ENCODE data around the gene PLPP4.

The PLPP4 gene

DNA sequence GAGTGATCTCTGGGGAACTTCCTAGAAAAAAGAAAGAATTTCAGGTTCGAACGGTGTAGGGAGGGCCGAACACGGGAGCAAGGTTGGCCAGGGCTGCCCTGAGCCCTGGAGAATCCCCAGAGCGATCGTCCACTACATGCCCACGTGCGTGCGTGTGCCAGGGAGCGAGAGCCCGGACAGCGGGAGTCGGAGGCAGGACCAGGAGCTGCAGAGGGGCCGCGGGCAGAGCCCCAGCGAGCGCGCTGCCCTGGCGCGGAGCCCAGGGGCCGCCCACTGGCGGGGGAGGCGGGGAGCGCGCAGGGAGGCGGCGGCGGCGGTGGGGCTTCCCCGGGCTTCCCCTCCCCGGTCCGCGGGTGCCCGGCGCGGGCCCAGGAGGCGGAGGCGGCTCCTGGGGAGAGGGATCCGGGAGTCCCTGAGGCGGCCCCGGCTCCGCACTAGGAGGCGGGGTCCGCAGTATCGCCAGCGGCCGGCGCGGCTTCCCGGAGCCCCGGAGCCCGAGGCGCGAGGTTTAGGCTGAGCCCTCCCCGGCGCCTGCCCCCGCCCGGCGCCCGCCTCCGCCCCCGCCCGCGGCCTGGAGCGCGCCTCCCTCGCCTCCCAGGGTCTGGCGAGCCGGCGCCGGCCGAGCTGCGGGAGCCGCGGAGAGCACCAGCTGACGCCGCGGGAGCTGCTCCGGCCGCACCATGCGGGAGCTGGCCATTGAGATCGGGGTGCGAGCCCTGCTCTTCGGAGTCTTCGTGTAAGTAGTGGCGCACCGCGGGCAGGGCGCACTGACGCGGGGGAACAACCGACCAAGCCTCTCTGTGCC, at the start of gene PLPP4:
Gene PLPP4 (plus strand): TSS at position 602 of the 805 bp plus-strand sequence. CDS start 79 bp downstream, at position 681.
- no peak for DNase-seq

- no peak for DNase-seq
These were observed 47.2 kb upstream of the PLPP4 start for GRCh38 chr10:120409816-120410215.

DNA sequence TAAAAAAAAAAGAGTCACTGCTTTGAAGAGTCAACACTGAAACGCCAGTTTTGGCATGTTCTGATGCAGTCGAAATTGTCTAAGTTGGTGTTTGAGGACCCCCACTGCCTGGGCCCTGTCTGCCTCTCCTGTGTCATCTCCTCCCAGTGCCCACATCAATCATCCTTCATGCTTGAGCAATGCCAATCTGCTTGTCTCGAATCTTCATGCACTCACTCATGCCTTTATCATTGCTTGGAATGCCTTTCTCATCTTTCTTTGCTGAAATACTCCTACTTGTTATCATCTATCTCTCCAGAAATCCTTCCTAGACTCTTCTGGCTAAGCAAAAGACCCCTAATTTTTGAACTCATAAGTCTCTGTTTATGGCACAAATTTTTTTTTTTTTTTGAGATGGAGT, 42.1 kb upstream of the PLPP4 start:
- no peak for DNase-seq

DNA sequence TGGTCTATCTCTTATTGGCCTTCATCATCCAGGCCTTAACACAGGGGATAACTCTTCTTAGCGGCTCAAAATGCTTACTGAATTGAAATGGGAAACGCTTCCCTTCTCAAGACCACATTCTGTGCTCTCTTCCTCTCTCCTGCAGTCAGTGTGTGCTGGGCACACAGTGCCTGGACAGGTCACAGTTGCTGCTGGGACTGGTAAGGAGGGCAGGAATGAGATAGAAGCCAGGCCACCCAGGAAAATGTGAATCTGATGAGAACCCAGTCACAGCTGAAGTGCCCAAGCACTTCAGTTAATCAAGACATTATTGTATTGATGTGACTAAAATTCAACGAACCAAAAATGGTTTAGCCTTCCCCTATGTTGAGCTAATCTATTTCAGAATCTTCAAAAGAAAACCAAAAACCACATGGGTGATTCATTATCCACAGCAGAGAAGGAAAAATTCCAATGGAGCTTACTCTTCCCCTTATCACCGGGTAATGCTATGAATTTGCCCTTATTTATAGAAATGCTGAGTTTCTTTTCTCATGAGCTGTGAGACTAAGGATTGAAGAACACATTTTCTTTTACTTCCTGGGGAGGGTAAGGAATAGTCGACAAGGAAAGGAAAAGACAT, 41.2 kb upstream of the PLPP4 start:
- no peak for DNase-seq

DNA sequence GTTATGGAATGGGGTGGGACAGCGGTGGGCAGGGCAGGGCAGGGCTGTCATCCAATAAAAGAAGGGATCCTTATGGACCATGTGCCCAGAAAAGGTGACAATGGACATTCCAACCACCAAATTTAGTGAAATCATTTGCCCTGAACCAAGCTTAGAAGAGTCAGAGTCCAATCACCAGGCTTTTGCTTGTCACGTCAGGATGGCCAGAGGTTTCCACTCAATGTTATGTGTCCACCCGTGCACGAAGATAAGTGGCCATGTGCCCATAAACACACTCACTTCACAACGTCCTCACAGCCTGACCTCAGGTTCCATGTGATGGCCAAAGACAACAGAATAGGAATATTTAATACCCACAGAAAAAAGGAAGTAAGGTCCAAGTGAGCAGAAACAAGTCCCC, 36.6 kb upstream of the PLPP4 start:
- DNase-seq, result no peak

GRCh38 chr10:120421250-120421649, 35.8 kb upstream of the PLPP4 start:
- DNase-seq, result no peak

DNA sequence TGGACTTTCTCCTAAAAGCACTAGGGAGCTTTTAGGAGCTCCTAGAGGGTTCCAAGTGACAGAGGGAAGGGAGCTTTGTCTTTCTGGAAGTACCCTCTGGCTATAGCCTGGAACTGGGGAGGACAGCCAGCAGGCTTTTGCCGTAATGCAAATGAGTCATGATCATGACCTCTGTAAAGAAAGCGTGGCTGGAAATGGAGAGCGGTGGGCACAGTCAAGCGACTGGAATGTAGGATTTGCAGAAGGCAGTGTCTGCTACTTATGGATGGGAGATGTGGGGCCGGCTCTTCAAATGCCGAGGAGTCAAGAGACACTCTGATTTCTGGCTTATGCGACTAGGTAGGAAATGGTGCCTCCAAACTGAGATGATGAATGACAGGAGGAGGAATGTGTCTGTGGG, 34.6 kb upstream of the PLPP4 start:
- DNase-seq, result no peak

- DNase-seq, result no peak
These were observed 33.4 kb upstream of the PLPP4 start for GRCh38 chr10:120423431-120424197.

GRCh38 chr10:120424198-120424464, 32.9 kb upstream of the PLPP4 start:
- no peak for DNase-seq

DNA sequence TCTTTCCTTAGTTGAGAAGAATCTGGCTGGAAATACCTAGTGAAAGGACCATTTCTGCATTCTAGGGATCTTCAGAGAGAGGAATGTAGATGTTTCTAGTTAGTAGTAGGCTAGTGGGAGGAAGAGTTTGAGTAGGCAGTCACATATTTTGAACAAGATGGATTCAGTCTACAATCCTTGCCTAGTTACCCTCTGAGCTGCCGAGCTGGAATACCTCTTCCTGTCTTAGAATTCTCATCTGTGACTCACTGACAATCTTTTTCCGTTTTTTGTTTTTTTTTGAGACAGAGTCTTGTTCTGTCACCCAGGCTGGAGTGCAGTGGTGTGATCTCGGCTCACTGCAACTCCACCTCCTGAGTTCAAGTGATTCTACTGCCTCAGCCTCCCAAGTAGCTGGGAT, 30.7 kb upstream of the PLPP4 start:
- DNase-seq, result no peak

DNA sequence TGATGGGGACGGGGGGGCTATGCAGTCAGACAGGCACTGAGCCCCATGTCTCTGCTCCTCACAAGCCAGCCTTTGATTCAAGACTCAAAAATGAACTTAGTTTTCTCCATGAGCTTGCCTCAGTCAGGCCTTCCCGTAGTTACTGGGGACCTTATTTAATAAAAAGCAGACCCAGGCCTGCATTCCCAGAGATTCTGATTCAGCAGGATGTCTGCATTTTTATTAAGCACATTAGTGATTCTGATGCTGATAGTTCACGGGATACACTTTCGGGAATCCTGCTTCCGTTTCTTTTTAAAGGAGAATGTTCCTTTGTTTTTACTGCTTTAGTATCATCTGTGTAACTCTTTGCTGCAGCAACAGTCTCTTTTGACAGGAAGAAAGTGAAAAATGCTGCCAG, 28.3 kb upstream of the PLPP4 start:
- no peak for DNase-seq

DNA sequence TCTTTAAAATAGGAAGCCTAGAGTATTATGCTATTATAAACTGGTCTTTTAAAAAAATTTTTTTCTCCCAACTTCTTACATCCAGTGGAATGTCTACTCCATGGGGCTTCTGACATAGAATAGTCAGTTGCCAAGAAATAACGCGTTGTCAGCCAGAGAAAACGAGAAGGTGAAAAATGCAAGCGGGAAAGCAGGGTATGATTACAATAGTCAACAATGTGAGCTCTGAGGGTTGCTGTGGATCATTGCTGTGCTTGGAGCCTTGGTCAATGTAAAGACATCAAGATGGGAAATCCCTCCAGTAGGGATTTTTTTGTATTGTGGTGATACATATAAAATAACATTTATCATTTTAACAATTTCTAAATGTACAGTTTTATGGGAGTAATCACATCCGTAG, 27.6 kb upstream of the PLPP4 start:
- no peak for DNase-seq

GRCh38 chr10:120431251-120431651, 25.8 kb upstream of the PLPP4 start:
- no peak for DNase-seq

GRCh38 chr10:120432209-120432608, 24.8 kb upstream of the PLPP4 start:
- DNase-seq, result no peak

GRCh38 chr10:120433141-120433540, 23.9 kb upstream of the PLPP4 start:
- no peak for DNase-seq

- no peak for DNase-seq
These were observed 20.5 kb upstream of the PLPP4 start for GRCh38 chr10:120436439-120437112.

GRCh38 chr10:120437541-120437940, 19.5 kb upstream of the PLPP4 start:
- DNase-seq, result no peak

DNA sequence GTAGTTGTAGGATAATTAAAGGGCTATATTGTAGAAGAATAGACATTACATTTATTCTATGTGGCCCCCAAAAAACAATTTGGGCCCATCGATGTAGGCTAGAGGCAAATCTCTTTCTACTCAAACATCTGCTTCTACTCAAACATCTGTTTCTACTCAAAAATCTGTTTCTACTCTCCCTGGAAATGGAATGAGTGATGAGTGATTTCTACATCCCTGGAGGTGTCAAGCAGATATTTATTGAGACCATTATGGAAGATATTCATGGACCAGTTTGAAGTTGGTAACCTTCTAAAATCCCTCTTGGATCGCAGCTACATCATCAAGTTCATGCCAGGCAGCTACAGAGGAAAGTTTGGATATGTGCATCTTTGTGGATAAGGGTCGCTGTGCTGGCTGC, 5.1 kb upstream of the PLPP4 start:
- no peak for DNase-seq

- no peak for DNase-seq
These were observed 3.7 kb upstream of the PLPP4 start for GRCh38 chr10:120453319-120453718.

DNA sequence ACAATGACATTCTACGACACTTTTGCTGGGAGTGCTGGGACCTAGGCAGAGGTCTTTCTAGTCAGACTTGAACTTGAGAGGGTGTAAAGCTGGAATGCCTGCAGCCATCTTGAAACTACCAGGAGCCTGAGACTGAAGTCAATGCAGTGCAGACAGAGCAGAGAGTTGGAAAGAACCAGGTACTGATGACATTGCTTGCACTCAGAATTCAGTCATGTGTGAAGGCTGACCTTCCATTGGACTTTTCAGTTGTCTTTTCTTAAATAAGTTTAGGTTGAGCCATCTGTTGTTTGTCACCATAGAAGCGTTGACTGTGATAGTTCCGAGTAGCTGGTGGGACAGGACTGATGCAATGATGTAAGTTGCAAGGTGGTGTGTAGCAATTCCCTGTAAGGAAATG, 3.1 kb upstream of the PLPP4 start:
- no peak for DNase-seq

DNA sequence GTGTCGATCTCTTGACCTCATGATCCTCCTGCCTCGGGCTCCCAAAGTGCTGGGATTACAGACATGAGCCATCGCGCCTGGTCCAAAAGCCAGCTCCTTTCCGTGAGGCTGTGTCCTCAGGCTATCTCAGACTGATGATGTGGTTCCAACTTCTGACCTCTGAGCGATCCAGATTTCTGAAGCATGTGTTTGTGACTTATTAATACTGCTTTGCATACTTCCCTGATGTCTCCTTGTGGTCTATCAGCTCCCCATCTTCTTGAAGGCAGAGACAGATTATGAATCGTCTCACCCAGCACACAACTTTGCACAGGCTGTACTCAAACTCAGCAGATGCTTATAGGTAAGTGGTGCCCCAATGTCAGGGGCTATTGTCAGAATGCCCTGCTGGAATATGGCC, 2.0 kb upstream of the PLPP4 start:
- no peak for DNase-seq

DNA sequence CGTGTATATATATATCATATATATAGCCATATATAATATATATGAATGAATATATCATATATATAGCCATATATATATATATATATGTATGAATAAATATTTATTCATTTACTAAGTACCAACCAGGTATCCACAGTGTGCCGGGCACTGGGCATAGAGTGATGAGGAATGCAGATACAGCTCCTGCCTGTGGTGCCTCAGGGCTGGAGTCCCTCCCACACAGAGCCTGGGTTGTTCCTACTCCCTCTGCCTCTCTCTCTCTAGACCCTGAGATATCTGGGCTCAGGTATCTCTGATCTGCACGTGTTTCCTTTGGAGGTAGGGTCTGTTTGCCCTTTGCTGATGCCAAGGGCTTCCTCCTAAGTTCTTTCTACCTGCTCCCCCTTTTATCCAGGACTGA, 1.4 kb upstream of the PLPP4 start:
- no peak for DNase-seq

DNA sequence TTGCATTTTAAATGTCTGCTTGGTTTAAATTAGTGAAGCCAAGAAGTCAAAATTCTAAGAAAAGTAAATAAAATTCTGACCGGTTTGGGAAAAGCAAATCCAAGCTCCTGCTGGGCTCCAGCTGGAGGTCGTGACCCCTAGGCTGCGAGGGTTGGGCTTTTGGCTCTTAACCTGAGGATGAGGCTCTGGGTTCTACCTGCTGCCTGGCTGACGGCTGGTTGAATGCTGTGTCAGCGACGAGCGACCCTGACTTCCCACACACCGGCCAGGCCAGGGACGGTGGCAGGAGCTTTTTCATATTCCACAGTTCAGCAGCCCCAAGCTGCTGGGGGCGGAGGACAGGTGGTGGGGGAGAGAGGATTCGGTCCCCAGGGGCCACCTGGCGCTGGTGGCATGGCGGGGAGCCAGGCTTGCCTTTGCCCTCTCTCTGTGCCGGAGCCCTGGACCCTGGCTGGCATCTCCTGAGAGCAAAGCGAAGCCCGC, 843 bp upstream of the PLPP4 start:
- no peak for DNase-seq
